Measurements from ENCODE around the gene HBZ.

DNA sequence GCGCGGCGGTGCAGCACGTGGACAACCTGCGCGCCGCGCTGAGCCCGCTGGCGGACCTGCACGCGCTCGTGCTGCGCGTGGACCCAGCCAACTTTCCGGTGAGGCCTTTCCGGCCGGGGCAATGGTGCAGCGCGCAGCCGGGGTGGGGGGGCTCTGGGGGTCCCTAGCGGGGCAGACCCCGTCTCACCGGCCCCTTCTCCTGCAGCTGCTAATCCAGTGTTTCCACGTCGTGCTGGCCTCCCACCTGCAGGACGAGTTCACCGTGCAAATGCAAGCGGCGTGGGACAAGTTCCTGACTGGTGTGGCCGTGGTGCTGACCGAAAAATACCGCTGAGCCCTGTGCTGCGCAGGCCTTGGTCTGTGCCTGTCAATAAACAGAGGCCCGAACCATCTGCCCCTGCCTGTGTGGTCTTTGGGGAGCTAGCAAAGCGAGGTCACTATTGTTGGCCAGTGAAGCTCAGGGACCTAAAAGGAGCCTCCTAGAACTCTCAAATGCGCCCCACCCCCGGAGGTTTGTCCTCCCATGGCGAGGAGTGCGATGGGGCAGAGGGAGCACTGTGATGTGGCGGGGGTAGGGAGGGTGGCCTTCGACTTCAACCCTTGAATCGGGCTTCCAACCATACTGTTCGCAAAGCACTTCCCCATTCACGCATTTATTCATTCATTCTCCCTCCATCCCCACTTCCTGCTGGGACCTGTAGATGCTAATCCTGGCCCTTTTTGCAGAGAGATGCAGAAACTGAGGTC lies 14.1 kb downstream of the HBZ start:
- TF ChIP-seq, protein P1, sequence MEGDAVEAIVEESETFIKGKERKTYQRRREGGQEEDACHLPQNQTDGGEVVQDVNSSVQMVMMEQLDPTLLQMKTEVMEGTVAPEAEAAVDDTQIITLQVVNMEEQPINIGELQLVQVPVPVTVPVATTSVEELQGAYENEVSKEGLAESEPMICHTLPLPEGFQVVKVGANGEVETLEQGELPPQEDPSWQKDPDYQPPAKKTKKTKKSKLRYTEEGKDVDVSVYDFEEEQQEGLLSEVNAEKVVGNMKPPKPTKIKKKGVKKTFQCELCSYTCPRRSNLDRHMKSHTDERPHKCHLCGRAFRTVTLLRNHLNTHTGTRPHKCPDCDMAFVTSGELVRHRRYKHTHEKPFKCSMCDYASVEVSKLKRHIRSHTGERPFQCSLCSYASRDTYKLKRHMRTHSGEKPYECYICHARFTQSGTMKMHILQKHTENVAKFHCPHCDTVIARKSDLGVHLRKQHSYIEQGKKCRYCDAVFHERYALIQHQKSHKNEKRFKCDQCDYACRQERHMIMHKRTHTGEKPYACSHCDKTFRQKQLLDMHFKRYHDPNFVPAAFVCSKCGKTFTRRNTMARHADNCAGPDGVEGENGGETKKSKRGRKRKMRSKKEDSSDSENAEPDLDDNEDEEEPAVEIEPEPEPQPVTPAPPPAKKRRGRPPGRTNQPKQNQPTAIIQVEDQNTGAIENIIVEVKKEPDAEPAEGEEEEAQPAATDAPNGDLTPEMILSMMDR (IDR thresholded peaks at IDR 0.05), result no peak
- TF ChIP-seq POLR2A (IDR thresholded peaks at IDR 0.05), result no peak
